ENCODE data around the gene SCGB3A1.

DNA sequence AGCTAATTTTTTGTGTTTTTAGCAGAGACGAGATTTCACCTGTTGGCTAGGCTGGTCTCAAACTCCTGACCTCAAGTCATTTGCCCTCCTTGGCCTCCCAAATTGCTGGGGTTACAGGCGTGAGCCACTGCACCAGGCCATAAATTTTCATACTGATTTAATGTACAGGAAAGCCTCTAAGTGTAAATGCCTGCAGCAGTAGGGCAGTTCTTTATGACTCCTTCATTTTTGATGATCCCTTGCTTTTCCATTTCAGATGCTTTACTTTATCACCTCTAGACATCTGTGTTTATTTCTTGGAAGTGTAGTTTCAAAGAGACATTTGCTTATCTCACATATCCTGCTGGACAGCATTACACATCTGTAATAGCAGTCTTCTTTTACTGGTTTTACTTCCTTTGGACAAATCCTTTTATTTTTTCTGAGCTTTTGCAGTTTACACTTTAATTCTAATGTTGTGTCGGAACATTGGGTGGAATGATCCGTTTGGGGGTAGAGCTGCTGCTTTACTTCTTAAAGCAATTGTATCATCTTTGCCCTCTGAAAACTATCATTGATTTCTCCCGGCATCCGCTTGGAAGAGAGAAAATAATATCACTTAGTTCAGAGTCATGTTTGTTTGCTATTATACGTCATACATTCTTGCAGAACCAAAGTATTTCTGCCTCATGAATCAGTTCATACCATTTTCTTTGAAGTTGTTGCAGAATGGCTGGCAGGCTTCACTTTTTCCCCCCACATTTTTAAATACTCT lies 36.0 kb downstream of the SCGB3A1 start:
- TF ChIP-seq, protein P1, sequence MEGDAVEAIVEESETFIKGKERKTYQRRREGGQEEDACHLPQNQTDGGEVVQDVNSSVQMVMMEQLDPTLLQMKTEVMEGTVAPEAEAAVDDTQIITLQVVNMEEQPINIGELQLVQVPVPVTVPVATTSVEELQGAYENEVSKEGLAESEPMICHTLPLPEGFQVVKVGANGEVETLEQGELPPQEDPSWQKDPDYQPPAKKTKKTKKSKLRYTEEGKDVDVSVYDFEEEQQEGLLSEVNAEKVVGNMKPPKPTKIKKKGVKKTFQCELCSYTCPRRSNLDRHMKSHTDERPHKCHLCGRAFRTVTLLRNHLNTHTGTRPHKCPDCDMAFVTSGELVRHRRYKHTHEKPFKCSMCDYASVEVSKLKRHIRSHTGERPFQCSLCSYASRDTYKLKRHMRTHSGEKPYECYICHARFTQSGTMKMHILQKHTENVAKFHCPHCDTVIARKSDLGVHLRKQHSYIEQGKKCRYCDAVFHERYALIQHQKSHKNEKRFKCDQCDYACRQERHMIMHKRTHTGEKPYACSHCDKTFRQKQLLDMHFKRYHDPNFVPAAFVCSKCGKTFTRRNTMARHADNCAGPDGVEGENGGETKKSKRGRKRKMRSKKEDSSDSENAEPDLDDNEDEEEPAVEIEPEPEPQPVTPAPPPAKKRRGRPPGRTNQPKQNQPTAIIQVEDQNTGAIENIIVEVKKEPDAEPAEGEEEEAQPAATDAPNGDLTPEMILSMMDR (conservative IDR thresholded peaks at IDR 0.05; ENCODE audit: low read length), result no peak
- TF ChIP-seq EZH2phosphoT487 (IDR thresholded peaks at IDR 0.05; ENCODE audit: borderline replicate concordance), result no peak

Measured in Loucy (cell line).